ENCODE measurements around the gene KCNC1.

KCNC1 gene

GRCh38 chr11:17736930-17737817 lies 2.6 kb downstream of the KCNC1 start:
- DNase-seq (ENCODE audit: low read depth in 2 of 2): no peak

- no peak for DNase-seq (ENCODE audit: low read depth in 2 of 2)
Measured at GRCh38 chr11:17738151-17738973, 3.8 kb downstream of the KCNC1 start.

GRCh38 chr11:17739945-17740338 lies 5.4 kb downstream of the KCNC1 start:
- no peak for DNase-seq (ENCODE audit: low read depth in 2 of 2)

GRCh38 chr11:17740649-17741235 lies 6.2 kb downstream of the KCNC1 start:
- DNase-seq (ENCODE audit: low read depth in 2 of 2): no peak

- DNase-seq (ENCODE audit: low read depth in 2 of 2): no peak
Measured at GRCh38 chr11:17741487-17741886, 6.9 kb downstream of the KCNC1 start.

- no peak for DNase-seq (ENCODE audit: low read depth in 2 of 2)
Measured at GRCh38 chr11:17742019-17742418, 7.4 kb downstream of the KCNC1 start.

- DNase-seq (ENCODE audit: low read depth in 2 of 2): no peak
Measured at GRCh38 chr11:17743026-17743807, 8.6 kb downstream of the KCNC1 start.

GRCh38 chr11:17743808-17744119 lies 9.2 kb downstream of the KCNC1 start:
- DNase-seq (ENCODE audit: low read depth in 2 of 2): no peak

GRCh38 chr11:17744151-17744940 lies 9.8 kb downstream of the KCNC1 start:
- DNase-seq (ENCODE audit: low read depth in 2 of 2): no peak

GRCh38 chr11:17745023-17745772 lies 10.6 kb downstream of the KCNC1 start:
- DNase-seq (ENCODE audit: low read depth in 2 of 2): no peak

GRCh38 chr11:17746096-17746495 lies 11.5 kb downstream of the KCNC1 start:
- no peak for DNase-seq (ENCODE audit: low read depth in 2 of 2)

- no peak for DNase-seq (ENCODE audit: low read depth in 2 of 2)
Measured at GRCh38 chr11:17747131-17747955, 12.8 kb downstream of the KCNC1 start.

GRCh38 chr11:17748044-17748443 lies 13.5 kb downstream of the KCNC1 start:
- DNase-seq (ENCODE audit: low read depth in 2 of 2): no peak

- no peak for DNase-seq (ENCODE audit: low read depth in 2 of 2)
Measured at GRCh38 chr11:17748761-17749721, 14.5 kb downstream of the KCNC1 start.

- no peak for DNase-seq (ENCODE audit: low read depth in 2 of 2)
Measured at GRCh38 chr11:17750013-17750800, 15.6 kb downstream of the KCNC1 start.

- no peak for DNase-seq (ENCODE audit: low read depth in 2 of 2)
Measured at GRCh38 chr11:17750801-17751165, 16.2 kb downstream of the KCNC1 start.

- DNase-seq (ENCODE audit: low read depth in 2 of 2): no peak
Measured at GRCh38 chr11:17751558-17751957, 17.0 kb downstream of the KCNC1 start.
